Sigmoid colon (tissue), 4 donors: Measurements from ENCODE around the gene MX1.
A peak's percentile ranks its signal among the peaks of the same experiment; 100 is the strongest.

ENCODE experiments used
- CTCF ChIP-seq, 4 experiments: fragments of 450-650 bp in 3 of 4; fragments of 200-600 bp in 1 of 4; IDR thresholded peaks; one replicate each; pipeline ENCODE4 v1.5.1; 2016 to 2019; ENCODE audit warnings: antibody characterized with exemption in 4 of 4, mild to moderate bottlenecking in 3 of 4, moderate library complexity in 2 of 4
- POLR2A ChIP-seq, 2 donors: fragments of 450-650 bp; IDR thresholded peaks; one replicate each; pipeline ENCODE4 v1.6.1; 2016; ENCODE audit warnings: antibody characterized with exemption in 2 of 2, mild to moderate bottlenecking in 2 of 2, moderate library complexity in 2 of 2
- POLR2AphosphoS5 ChIP-seq, 4 donors: sonication (generic); formaldehyde crosslinking; IDR thresholded peaks; one replicate each; pipeline ENCODE4 v1.6.1; 2017; ENCODE audit warnings: antibody characterized with exemption in 4 of 4

- TF ChIP-seq CTCF (IDR thresholded peaks at IDR 0.05) (no peak), POLR2AphosphoS5 (IDR thresholded peaks at IDR 0.05) (no peak), POLR2A (IDR thresholded peaks at IDR 0.05) (peak in 1 of 2 donors; percentile 23)
These were observed 80.8 kb downstream of the MX1 start for GRCh38 chr21:41506611-41507520.
